ENCODE results near the gene ARHGEF7.

Gene ARHGEF7

DNA sequence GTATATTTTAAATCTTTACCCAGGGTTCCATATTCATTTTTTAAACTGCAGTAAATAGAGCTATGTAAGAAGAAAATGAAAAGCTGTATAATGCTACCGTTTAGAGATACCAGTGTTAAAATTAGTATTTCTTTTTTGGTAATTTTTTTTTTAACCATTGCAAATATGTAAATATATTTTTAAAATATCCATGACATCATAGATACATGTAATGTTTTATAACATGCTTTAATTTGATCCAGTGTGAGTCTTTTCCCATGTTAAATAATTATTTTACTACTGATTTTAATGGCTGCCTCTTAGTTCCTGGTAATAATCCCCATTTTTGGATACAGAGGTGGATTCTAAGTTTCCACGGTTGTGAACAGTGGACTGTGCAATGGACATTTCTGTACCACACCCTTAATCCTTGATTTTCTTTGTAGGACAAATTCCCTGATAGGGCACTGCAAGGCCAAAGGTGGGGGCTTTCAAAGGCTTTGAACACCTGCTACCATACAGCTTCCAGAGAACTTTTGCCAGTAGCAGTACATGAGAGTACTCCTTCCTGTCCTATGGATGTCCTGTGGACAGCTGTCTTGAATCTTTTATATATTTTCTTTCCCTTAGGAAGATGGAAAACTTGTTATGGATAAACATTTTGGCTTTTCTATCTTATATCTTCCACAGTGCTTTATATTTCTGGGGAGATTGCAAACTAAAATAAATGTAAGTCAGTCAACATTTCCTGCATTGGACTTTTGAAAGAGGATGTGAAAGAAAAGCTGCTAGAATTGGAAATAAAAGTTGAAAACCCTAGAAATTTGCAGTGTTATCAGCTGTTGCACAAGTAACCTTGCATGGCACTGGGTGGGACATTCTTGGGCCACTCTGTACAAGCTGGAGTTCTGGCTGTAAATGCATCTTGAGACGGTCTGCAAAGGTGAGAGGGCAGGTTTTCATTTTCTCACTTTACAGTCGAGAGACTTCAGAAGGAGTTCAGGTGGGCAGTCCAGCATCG lies 46.8 kb downstream of the ARHGEF7 start:
- H3K27ac ChIP-seq: no peak overlapping the region
- no peak for TF ChIP-seq CTCF (conservative IDR thresholded peaks at IDR 0.05)
- no peak for TF ChIP-seq ZFX (IDR thresholded peaks at IDR 0.05)

DNA sequence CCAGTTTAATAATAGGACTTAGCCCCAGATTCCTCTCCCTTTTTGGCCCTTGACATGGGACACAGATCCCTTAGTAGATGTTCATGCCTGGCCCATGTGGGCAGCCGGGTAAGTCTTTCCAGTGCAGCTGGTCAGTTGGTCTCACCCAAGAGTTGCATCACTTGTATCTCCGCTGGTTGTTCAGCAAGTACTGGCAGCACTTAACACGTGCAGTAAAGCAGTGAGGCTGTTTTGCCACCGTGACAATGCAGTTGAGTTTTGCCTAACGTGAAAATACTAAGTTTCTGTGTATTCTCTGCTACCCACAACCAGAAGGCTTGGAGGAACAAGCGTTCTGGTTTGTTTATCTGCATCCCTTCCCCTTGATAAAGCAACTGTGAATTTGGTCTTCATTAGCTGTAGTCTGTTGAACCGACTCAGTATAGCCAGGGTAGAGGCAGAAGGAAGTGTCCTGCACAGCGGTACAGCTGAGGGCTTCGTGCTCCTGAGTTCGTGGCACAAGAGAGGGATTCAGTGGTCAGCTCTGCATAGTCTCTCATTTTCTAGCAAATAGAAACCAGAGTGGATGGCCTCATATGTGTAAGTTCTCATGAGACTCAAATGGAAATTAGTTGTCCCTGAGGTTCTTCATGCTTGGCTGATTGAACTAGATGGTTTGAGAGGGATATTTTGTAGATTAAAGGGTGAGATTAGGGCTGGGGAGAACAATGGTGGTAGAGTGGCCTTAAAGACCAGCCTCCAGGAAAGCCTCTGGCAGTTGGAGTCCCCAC lies 50.3 kb downstream of the ARHGEF7 start:
- no peak overlapping the region for H3K27ac ChIP-seq
- TF ChIP-seq CTCF (conservative IDR thresholded peaks at IDR 0.05): no peak
- no peak for TF ChIP-seq ZFX (IDR thresholded peaks at IDR 0.05)

DNA sequence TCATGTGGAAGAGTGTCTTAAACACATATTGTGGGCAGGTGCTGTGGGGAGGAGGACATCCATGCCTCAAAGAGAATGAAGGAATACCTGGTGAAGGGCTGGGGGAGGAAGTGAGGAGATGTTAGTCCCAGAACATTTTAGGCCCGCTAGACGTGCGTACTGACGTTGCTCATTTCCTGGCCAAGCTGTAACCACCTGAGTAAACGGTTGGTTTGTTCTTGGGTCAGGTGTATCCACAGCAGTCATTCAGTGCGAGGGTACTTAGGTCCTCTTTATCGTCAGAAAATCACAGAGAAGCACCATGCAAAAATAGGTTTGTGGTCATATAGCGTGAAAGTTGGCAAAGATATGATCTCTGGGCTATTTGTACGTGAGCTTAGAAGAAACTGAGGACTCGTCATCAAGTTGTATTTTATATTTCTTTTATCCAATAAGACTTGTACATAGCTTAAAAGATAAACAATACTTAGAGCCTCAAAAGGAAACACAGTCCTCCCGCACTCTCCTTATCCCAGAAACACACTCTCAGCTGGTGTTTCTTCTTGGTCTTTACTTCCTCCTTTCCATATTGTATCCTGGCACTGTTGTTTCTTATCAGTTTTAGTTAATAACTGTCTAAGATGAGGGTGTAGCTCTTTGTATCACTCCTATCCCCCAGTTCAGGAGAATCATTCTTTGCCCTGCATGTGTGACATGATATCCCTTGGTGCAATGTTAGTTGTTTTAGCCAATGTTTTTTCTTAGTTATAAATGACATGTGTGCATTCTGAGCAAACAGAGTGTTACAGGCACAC lies 52.0 kb downstream of the ARHGEF7 start:
- no peak for TF ChIP-seq CTCF (conservative IDR thresholded peaks at IDR 0.05)
- TF ChIP-seq ZFX (IDR thresholded peaks at IDR 0.05): no peak

DNA sequence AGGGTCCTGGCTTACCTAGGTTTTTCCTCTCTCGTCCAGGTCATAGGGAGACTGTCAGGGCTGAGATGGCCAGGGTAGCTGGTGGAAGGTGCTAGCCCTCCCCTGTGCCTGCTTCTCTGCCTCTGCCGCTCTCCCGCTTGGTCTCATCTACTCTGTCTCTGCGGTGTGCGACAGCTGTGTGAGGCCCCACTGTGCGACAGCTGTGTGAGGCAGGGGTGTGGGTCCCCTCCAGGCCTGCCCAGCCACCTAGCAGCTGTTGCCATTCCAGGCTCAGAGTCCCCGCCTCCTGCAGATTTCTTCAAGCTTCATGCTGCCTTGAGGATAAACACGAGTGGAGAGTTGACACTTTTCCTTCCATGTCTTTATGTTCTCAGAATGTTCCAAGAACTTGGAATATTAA lies 53.0 kb downstream of the ARHGEF7 start:
- H3K27ac ChIP-seq: no peak overlapping the region
- TF ChIP-seq CTCF (conservative IDR thresholded peaks at IDR 0.05): no peak
- no peak for TF ChIP-seq ZFX (IDR thresholded peaks at IDR 0.05)

More for the DNA sequence above, 52.0 kb downstream of the ARHGEF7 start:
- no peak overlapping the region for H3K27ac ChIP-seq

DNA sequence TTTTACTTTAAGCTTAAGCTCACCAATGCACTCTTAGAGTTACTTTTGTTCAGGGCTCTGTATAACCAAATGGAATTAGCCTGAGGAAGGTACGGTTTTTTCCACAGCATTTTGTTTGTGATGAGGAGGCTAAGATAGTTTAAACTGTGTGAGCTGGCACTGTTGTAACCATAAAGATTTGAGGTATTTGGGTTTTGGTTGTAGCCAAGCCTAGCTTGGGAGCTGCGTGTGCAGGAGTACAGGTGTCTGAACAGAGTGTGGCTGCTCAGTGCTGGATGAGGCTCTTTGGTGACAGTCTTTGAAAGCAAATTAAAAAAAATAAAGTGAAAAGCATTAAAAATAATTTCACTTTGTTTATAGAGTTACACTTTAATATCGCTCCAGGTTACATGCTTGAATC lies 56.0 kb downstream of the ARHGEF7 start:
- no peak overlapping the region for H3K27ac ChIP-seq
- no peak for TF ChIP-seq CTCF (conservative IDR thresholded peaks at IDR 0.05)
- TF ChIP-seq ZFX (IDR thresholded peaks at IDR 0.05): no peak

DNA sequence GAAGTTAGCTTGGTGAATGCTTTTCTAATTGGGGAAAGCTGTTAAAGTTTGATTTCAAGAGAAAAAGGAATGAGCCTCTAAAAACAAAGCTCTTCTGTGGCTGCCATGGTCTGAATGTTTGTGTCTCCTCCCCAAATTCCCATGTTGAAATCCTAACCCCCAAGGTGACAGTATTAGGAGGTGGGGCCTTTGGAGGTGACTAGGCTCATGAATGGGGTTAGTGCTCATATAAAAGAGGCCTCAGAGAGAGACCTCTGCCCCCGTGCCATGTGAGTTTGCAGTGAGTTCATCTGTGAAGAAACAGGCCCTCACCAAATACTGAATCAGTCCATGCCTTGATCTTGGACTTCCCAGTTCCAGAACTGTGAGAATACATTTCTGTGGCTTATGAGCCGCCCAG lies 56.5 kb downstream of the ARHGEF7 start:
- TF ChIP-seq ZFX (IDR thresholded peaks at IDR 0.05) (no peak), CTCF (conservative IDR thresholded peaks at IDR 0.05) (no peak)

More for the DNA sequence above, 56.5 kb downstream of the ARHGEF7 start:
- H3K27ac ChIP-seq: no peak overlapping the region

Measured in C4-2B (cell line).